Muscle layer of colon (tissue), 2 donors: ENCODE data around the gene PLA2G6.
"Not testable (repeated sequence)": the region's sequence is repeated elsewhere in the genome, so short reads cannot be mapped to it uniquely, and the experiment has no call there.

Experiments used
- H3K27ac ChIP-seq: one replicate; pipeline ENCODE4 v1.7.0; 2013; ENCODE audit warnings: low read depth, mild to moderate bottlenecking, low read length, moderate library complexity
- H3K27me3 ChIP-seq, 2 donors: one replicate each; pipeline ENCODE4 v1.7.0; 2013; ENCODE audit warnings: low read length in 2 of 2, mild to moderate bottlenecking in 2 of 2; ENCODE audit not compliant: insufficient read depth in 2 of 2, control insufficient read depth in 1 of 2
- H3K36me3 ChIP-seq: one replicate; pipeline ENCODE4 v1.7.0; 2013; ENCODE audit warnings: mild to moderate bottlenecking, low read length; ENCODE audit not compliant: insufficient read depth
- H3K4me1 ChIP-seq: one replicate; pipeline ENCODE4 v1.7.0; 2013; ENCODE audit warnings: mild to moderate bottlenecking, low read length; ENCODE audit not compliant: insufficient read depth
- H3K4me3 ChIP-seq, 2 donors: one replicate each; pipeline ENCODE4 v1.7.0; 2013; ENCODE audit warnings: low read length in 2 of 2, low read depth in 1 of 2, mild to moderate bottlenecking in 1 of 2, moderate library complexity in 1 of 2
- H3K9ac ChIP-seq: one replicate; pipeline ENCODE4 v1.7.0; 2013; ENCODE audit warnings: low read length
- H3K9me3 ChIP-seq: one replicate; pipeline ENCODE4 v1.7.0; 2013; ENCODE audit warnings: mild to moderate bottlenecking, low read length
- donor health status: abdominal sarcoma.
- donor health status: Adenocarcinoma of cecum.

The PLA2G6 gene

DNA sequence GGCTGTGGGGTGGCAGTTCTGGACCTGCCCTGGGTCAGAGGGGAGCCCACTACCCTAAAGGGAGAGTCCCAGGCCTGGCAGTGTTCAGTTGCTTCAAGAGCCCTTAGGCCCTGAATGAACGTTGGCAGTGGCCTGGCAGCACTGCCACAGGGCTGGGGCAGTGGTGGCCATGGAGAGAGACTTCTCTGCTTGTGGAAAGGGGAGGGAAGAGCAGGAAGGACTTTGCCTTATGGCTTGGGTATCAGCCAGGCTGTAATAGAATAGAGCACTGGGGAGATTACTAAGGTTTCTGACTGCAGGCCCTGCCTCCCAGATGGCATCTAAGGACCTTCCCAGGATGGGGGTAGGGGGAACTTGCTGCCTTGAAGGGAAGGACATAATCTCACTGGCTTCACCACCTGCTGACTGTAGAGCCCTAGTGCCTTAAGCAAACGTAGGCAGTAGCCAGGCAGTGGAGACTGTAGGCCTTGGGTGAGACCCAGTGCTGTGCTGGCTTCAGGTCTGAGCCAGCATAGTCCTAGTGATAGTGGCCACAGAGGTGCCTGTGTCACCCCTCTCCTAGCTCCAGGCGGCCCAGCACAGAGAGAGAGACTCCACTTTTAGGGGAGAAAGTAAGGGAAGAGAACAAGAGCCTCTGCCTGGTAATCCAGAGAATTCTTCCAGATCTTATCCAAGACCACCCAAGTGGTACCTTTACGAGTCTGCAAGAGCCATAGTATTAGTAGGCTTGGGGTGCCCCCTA is 27.6 kb downstream of the PLA2G6 start:
- Histone ChIP-seq H3K36me3 (no peaks in the 10 kb centered on the region), H3K9me3 (no peaks in the 10 kb centered on the region), H3K27me3 (no peaks in the 10 kb centered on the region), H3K27ac (no peak overlapping the region), H3K9ac (no peak overlapping the region), H3K4me1 (no peaks in the 10 kb centered on the region), H3K4me3 (no peak overlapping the region)

GRCh38 chr22:38151126-38151500 is 30.5 kb downstream of the PLA2G6 start:
- Histone ChIP-seq H3K27me3 (no peaks in the 10 kb centered on the region), H3K4me1 (no peaks in the 10 kb centered on the region), H3K9ac (no peak overlapping the region), H3K4me3 (no peak overlapping the region), H3K9me3 (no peaks in the 10 kb centered on the region), H3K27ac (no peak overlapping the region), H3K36me3 (no peaks in the 10 kb centered on the region)

DNA sequence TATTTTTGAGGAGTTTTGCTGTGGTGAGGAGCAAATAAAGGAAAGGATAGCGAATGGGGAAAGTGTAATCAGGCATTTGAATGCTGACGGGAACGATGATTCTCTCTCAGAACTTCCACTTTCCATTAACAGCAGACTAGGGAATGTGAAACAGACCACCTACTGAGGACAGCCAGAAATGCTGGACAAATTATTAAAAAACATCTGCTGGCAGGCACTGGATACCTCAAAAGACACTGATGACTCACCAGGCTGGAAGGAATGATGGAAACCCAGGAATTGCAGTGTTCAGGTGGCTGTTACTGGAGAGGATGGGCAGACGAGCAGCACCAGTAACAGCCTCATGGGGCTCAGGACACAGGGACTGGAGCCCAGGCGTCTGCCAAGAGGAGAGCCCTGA is 33.4 kb downstream of the PLA2G6 start:
- Histone ChIP-seq H3K9me3 (no peaks in the 10 kb centered on the region), H3K36me3 (peaks cover under 1% of the 10 kb centered on the region), H3K4me1 (no peaks in the 10 kb centered on the region), H3K4me3 (no peak overlapping the region), H3K27ac (no peak overlapping the region), H3K27me3 (no peaks in the 10 kb centered on the region), H3K9ac (no peak overlapping the region)

DNA sequence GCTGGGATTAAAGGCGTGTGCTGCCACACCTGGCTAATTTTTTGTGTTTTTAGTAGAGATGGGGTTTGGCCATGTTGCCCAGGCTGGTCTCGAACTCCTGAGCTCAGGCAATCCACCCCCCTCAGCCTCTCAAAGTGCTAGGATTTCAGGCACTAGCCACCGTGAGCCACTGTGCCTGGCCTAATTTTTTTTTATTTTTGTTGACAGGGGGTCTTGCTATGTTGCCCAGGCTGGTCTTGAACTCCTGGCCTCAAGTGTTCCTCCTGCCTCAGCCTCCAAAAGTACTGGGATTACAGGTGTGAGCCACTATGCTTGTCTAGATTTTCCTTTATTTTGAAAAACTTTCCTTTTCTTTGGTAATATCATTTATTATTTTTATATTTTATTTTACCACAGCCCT is 35.5 kb downstream of the PLA2G6 start:
- H3K27me3 ChIP-seq, H3K9ac ChIP-seq, H3K36me3 ChIP-seq, H3K4me1 ChIP-seq, H3K9me3 ChIP-seq, H3K4me3 ChIP-seq, H3K27ac ChIP-seq: not testable (repeated sequence)

DNA sequence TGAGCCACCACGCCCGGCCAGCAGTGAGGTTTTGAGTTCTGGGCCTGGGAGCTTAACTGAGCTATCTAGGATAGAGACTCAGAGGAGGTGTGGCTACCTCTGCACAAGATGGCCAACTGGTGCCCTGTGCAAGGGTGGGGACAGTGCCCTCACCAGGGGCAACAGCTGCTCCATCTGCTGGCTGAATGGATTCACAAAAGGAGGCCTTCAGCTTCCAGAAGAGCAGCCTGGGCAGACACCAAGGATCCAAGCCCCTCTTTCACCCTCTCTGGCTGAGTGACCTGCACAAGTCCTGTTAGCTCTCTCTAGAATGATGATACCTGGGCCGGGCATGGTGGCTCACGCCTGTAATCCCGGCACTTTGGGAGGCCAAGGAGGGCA is 37.6 kb downstream of the PLA2G6 start:
- H3K9me3 ChIP-seq: no peaks in the 10 kb centered on the region
- no peaks in the 10 kb centered on the region for H3K4me1 ChIP-seq
- no peak overlapping the region for H3K4me3 ChIP-seq
- no peak overlapping the region for H3K27ac ChIP-seq
- peaks cover 8% of the 10 kb centered on the region for H3K36me3 ChIP-seq
- no peaks in the 10 kb centered on the region for H3K27me3 ChIP-seq
- no peak overlapping the region for H3K9ac ChIP-seq

DNA sequence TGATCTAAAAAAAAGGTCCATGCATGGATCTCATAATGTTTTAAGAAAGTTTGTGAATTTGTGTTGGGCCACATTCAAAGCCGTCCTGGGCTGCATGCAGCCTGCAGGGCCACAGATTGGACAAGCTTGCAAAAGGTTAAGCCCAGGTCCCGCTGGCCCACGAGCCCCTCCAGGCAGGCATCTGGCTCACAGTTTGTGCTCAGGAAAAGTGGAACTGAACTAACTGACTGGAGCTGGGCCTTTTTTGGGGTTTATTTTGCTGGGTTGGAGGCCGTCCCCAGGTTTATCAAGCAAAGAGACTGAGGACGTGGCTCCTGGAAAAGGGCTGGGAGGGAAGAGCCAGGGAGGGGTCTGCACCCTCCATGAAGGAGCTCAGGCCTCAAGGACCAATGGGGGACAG is 39.0 kb downstream of the PLA2G6 start:
- H3K4me3 ChIP-seq: no peak overlapping the region
- H3K4me1 ChIP-seq: no peaks in the 10 kb centered on the region
- H3K9ac ChIP-seq: no peak overlapping the region
- H3K27me3 ChIP-seq: no peaks in the 10 kb centered on the region
- H3K27ac ChIP-seq: no peak overlapping the region
- H3K36me3 ChIP-seq: peaks cover 8% of the 10 kb centered on the region
- H3K9me3 ChIP-seq: no peaks in the 10 kb centered on the region

GRCh38 chr22:38141217-38141973 is 40.2 kb downstream of the PLA2G6 start:
- no peak overlapping the region for H3K27ac ChIP-seq
- no peaks in the 10 kb centered on the region for H3K4me1 ChIP-seq
- H3K27me3 ChIP-seq: no peaks in the 10 kb centered on the region
- peaks cover 8% of the 10 kb centered on the region for H3K36me3 ChIP-seq
- no peaks in the 10 kb centered on the region for H3K9me3 ChIP-seq
- H3K9ac ChIP-seq: no peak overlapping the region
- no peak overlapping the region for H3K4me3 ChIP-seq

DNA sequence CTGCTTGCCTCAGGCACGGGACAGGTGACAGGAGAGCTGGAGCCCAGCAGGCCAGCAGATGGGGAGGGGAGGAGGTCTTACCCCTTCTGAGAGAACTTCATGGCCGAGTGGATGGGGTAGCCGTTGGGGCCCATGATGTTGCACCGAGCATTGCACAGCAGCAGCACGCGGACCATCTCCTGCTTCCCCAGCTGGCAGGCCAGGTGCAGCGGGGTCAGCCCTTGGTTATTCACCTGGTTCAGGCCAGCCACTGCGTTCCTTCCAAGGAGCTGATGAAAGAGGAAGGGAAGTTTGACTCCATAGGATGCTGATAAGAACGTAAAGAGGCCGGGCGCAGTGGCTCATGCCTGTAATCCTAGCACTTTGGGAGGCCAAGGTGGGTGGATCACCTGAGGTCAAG is 41.7 kb downstream of the PLA2G6 start:
- Histone ChIP-seq H3K27ac (no peak overlapping the region), H3K27me3 (no peaks in the 10 kb centered on the region)

DNA sequence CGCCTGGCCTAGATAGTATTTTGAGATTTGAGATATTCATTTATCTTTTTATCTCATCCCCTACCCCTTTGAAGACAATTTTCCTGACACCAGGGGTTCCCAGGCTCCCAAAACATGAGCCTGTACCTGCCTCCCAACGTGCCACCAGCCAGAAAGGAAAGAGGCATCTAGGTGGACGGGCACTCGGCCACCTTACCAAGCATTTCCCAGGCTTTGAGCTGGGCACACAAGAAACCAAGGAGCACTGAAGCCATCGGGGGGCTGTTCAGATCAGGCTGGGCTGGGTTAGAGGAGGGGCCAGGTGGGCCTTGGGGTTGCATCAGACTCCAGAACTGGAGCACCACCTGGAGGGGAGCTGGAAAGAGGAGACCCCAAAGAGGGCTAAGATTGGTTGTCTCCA is 42.7 kb downstream of the PLA2G6 start:
- no peaks in the 10 kb centered on the region for H3K27me3 ChIP-seq
- peaks cover 8% of the 10 kb centered on the region for H3K36me3 ChIP-seq
- no peak overlapping the region for H3K4me3 ChIP-seq
- H3K4me1 ChIP-seq: no peaks in the 10 kb centered on the region
- H3K9me3 ChIP-seq: no peaks in the 10 kb centered on the region
- no peak overlapping the region for H3K27ac ChIP-seq
- no peak overlapping the region for H3K9ac ChIP-seq

More for the DNA sequence above, 41.7 kb downstream of the PLA2G6 start:
- Histone ChIP-seq H3K4me3 (no peak overlapping the region), H3K4me1 (no peaks in the 10 kb centered on the region), H3K9me3 (no peaks in the 10 kb centered on the region), H3K36me3 (peaks cover 8% of the 10 kb centered on the region), H3K9ac (no peak overlapping the region)

DNA sequence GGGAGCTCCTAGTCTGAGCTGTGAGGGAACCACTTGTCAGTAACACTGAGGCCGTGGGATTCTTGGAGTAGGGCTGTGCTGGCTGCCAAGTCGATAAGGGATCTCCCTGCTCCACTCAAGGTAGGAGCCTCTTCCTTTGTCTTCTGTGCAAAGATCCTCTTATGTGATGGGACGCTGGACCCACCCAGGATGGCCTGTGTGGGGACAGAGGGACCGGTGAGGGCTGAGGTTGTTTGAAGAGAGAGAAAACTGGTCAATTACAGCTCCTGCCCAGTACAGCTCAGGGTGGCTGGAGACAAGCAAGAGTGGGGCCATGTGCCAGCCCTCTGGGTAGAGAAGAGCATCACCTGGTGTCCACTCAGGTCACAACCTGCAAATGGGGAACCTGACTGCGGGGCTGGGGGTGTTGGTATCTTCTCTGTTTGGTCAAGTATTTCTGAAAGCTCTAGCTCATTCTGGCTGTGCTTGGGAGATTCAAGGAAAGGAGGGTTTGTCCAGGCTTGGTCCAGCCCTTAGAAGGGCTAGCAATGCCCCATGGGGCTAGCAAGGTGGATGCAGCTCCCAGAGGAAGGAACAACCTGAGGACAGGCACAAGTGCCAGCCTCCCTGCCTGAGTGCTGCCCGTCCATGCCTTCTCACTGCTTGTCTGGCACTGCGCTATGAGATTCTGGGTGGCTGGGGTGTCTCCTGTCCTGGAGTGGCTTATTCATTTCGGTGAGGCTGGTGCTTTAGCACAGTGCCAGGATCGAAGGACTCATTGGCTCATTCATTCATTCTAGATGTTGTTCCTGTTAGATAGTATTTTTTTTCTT is 43.5 kb downstream of the PLA2G6 start:
- Histone ChIP-seq H3K27me3 (no peaks in the 10 kb centered on the region), H3K9me3 (no peaks in the 10 kb centered on the region), H3K36me3 (peaks cover 6% of the 10 kb centered on the region), H3K4me3 (no peak overlapping the region), H3K9ac (no peak overlapping the region), H3K27ac (no peak overlapping the region), H3K4me1 (no peaks in the 10 kb centered on the region)

- H3K4me3 ChIP-seq: no peak overlapping the region
- no peak overlapping the region for H3K27ac ChIP-seq
- H3K9me3 ChIP-seq: no peaks in the 10 kb centered on the region
- H3K4me1 ChIP-seq: no peaks in the 10 kb centered on the region
- no peaks in the 10 kb centered on the region for H3K27me3 ChIP-seq
- no peaks in the 10 kb centered on the region for H3K36me3 ChIP-seq
- H3K9ac ChIP-seq: no peak overlapping the region
Measured at GRCh38 chr22:38136607-38137006, 45.0 kb downstream of the PLA2G6 start.
